SKM-1 treated with dmso at 0.1 percent for 144 hours (cell line): ENCODE measurements around the gene SUMO1.

ENCODE experiments used
- DNase-seq: peaks from one replicate; lab custom pipeline; 2025; ENCODE audit not compliant: unreplicated experiment; lab: John Stamatoyannopoulos, UW

Gene SUMO1

GRCh38 chr2:202201220-202202160, 36.9 kb downstream of the SUMO1 start:
- DNase-seq: no peak

GRCh38 chr2:202196727-202197126, 41.7 kb downstream of the SUMO1 start:
- DNase-seq: peak; percentile 74

DNA sequence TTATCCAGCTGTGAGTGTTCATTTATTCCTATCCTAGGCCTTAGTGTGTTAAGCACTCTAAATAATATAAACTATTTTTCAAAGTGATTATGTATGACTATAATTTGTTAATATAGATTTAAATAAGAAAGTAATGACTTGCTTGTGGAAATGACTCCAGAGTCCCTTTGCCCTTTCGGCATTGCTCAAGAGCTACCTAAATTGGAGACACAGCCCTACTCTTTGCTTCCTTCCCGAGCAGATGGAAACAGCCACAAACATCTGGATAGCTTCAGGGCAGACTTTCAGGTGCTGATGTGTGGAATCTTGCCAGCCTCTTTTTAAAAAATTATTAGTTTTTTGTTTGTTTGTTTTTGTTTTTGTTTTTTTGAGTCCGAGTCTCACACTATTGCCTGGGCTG, 44.0 kb downstream of the SUMO1 start:
- no peak for DNase-seq

- DNase-seq: no peak
Measured at GRCh38 chr2:202193881-202194353, 44.5 kb downstream of the SUMO1 start.

GRCh38 chr2:202193305-202193704, 45.1 kb downstream of the SUMO1 start:
- no peak for DNase-seq

DNA sequence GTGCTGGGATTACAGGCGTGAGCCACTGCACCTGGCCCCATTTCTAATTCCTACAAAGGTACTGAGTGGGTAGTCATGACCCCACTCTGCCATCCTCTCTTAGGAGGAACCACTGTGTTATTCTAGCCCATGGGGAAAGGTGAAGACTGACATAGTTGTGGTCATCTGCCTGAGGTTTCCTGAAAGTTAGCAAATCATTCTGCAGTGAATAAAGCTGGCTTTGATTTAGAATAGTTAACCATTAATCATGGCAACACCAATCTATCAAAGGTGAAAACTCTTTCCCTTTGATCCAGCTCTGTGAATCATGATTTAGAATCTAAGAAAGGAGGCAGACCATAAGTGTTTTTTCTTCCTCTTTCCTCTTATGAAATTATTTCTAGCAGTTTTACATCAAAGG, 50.8 kb downstream of the SUMO1 start:
- DNase-seq: no peak

DNA sequence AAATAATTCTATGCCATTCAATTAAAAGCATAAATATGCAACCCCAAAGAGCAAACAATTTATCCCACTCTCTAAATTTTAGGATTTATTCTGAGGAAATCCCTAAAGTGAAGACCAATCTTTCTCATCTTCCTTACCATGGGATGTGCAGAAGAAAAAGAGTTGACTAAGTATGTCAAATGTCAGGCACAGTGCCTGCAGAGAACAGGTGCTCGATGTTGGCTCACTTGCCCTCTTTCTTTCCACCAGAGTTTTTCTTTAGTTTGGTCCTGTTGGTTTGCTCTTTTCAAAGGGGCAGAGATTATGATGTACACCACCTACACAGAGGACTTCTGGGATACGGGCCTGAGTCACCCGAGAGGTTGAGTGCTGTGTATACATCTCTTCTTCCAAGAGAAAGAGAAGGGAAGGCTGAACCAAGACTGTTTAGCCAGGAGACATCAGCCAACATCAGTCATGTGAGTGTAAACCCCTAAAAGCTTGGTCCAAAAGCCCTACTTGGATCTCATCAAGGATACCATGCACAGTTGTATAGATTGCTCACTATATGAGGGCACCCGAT, 51.7 kb downstream of the SUMO1 start:
- no peak for DNase-seq

- no peak for DNase-seq
Measured at GRCh38 chr2:202185156-202185555, 53.2 kb downstream of the SUMO1 start.

DNA sequence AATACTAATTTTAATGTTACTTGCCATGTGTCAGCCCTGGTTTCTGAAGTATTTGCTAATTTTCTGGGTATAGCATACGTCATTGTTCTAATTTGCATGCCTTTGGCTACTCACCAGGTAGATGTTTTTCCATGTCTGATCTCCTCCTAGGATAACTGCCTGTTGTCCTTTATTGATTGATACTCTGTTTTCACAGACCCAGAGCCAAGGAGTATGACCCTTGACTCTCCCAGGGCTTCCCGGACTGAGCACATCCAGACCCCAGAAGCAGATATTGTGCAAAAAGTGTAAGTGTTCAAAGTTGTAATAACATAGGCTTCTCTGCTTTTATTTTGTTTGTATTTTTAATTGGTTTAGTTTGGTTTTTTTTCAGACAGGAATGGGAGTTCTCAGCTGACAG, 53.8 kb downstream of the SUMO1 start:
- DNase-seq: no peak

DNA sequence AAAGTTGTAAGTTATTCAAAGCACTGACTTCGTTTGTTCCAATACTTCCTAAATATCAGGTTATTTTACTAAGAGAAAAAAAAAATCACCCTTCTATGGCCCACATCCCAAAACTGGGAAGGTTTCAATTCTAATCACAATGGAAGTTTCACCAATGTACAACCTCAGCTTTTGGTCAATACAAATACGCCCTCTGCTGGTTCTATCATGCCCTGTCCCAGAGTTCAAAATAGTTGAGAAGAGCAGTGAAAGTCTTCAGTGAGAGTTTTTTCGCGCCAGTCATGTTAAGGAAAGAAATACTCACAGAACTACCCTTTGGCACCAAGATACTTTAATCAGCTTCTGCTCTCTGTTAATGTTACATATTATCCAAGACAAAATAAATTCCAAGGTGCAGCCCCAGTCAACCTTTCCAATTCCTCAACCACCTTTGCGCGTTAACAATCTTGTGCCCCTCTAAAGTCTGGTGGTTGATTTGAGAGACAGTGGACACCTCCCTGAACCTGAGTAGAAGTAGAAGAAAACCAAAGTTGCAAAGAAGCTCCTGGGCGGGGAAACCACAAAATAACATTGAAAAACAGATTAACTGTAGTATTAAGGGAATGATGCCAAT, 59.9 kb downstream of the SUMO1 start:
- peak; percentile 62 for DNase-seq

DNA sequence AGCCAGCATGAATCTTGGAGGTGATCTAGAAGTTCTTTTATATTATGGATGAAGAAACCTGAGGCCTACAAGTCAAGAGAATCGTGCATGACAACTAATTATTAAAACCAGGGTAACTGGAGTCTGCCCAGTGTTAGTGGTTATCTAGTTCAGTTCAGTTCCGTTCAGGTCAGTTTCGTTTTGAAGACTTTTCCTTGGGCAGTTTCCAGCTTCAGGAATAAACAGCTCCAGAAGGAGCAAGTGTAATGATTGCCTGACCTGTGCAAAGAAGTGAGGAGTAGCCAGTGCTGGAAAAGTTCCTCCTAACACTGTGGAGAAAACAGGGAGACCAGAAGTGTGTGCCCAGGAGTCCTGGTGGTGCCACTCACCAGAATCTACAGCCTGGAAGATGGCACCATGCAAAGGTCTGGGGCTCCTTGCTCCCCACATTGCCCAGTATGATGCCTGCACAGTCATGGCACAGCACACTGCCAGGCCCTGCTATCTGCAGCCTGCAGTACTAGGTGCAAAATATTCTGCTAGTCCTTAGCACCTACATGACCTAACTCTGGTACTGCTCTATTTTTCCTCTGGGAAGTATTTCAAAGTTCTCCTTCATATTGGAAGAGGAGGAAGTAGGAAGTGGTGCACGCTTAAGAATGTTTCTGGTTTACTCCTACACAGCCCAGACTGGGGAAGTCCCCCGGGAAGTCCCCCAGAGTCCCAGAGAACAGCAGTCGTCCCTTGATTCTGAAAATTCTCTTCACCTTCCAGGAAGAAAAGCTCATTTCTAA, 65.8 kb downstream of the SUMO1 start:
- no peak for DNase-seq

DNA sequence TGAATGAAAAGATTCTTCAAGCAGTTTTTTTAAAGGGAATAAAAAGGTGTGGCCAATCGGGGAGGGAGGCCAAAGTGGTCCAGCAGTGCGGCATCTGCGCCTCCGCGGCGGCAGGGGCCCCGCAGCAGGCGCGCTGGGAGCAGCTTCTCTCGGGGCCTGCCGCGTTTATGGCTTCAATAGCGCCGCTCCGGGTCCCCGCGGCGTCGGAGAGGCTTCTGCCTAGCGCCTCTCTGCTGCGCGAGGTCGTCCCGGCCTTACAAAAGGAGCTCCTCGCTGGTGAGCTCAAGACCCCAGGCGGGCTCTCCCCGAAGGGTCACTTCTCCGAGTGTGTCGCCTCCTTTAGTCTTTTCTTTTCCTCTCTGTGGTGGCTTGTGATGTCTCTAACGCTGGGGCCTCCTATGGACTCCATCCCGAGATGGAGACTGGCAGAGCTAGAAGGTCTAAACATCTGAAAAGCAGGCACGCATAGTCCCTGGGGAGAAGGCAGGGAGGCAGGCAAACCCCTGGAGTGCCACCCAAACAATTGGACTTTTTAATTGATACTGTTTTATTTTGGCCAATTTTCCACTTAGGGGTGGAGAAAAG, 67.1 kb downstream of the SUMO1 start:
- no peak for DNase-seq

- DNase-seq: no peak
Measured at GRCh38 chr2:202169832-202170424, 68.5 kb downstream of the SUMO1 start.

GRCh38 chr2:202169131-202169530, 69.3 kb downstream of the SUMO1 start:
- no peak for DNase-seq

- DNase-seq: no peak
Measured at GRCh38 chr2:202165945-202166344, 72.5 kb downstream of the SUMO1 start.

- no peak for DNase-seq
Measured at GRCh38 chr2:202165208-202165607, 73.2 kb downstream of the SUMO1 start.

DNA sequence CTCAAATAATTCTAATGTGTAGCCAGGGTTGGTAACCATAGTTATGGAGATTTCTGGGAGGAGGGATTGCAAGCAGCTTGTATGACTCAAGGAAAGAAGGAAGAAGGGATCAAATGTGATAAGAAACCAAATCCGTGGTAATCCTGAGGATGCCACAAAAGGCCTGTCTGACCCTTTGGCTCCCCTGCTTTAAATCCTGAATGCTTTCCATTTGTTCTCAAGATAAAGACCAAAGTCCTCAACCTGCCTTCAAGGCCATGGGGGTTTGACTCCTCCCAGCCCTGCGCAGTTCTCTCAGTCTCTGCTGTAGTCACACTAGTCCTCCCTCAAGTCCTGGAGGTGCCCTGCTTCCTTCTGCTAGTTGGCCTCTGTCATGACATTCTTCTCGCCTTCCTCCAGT, 74.0 kb downstream of the SUMO1 start:
- no peak for DNase-seq

GRCh38 chr2:202161151-202161835, 77.1 kb downstream of the SUMO1 start:
- no peak for DNase-seq

- DNase-seq: no peak
Measured at GRCh38 chr2:202158796-202159195, 79.6 kb downstream of the SUMO1 start.
